ENCODE results near the gene SLC2A2.
"Not testable (repeated sequence)": the region's sequence is repeated elsewhere in the genome, so short reads cannot be mapped to it uniquely, and the experiment has no call there.

SLC2A2 gene

DNA sequence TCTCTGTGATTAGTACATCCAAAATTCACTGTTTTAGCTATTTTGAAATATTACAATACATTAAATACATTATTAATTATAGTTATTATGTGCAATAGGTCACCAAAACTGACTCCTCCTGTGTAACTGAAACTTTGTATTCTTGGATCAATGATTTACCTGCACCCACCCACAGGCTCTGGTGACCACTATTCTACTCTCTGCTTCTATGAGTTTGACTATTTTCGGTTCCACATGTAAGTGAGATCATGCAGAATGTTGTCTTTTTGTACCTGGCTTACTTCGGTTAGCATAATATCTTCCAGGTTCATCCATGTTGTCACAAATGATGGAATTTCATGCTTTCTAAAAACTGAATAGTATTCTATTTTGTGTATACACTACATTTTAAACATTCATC, 43.8 kb downstream of the SLC2A2 start:
- DNase-seq, result no peak

DNA sequence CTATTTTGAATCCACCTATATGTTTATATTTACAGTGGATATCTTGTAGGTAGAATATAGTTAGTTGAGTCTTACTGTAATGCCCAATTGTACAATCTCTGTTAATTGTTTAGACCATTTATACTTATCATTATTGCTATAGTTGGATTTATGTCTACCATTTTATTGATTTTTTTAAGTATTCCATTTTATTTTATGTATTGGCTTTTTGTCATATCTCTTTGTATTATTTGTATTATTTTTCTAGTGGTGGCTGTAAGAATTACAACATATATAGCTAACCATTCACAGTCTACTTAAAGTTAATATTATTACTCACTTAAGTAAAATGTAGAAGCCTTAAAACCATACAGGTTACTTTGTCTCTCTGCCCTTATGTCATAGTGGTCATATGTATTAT, 46.1 kb downstream of the SLC2A2 start:
- no peak for DNase-seq

DNA sequence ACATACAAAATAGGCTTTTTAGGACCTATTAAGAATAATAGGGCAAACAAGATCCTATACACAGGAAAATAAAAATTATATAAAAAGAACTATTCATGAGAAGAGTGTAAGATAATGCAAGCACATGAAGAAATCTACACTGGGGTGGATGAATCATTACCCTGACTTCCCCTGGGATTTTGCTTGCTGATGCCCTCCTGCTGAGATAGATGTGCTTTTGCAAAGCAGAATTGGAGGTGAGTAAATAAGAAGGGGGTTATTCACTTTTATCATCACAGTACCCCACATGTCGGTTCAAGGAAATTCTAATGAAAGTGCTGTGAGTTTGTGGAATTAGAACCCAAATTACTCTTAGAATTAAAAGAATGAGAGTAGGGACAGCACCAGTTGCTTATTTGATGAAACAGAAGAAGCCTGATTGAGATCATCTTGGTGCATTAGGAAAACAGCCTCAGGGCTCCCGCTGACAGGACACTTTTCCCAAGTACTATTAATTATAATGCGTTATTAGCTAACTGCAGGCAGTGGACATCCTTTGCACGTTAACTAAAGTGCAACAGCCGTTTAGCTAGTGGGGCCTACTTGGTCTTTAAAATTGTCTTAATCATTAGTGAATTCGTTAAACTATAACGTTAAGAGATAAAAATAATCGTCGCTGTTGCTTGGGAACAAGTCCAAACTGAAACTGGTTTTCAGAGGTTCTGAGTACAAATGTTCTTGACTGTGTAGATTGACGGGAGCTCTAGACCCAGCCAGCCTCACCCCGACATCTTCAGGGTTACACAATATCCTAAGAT, 48.4 kb downstream of the SLC2A2 start:
- DNase-seq, result no peak

DNA sequence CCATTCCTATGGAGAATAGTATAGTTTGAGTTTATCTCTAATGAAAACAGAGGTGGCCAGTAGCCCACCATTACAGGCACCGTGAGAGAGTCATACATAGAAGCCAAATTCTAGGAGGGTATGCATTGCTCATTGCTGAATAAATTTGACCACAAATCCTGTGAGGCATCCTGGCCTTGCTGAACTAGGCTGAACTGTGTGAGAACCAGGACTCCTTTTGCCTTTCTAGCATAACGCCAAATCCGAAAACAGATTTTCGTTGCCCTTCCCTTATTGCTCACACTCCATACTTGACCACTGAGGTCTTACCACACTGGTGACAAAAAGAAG, 50.4 kb downstream of the SLC2A2 start:
- no peak for DNase-seq

DNA sequence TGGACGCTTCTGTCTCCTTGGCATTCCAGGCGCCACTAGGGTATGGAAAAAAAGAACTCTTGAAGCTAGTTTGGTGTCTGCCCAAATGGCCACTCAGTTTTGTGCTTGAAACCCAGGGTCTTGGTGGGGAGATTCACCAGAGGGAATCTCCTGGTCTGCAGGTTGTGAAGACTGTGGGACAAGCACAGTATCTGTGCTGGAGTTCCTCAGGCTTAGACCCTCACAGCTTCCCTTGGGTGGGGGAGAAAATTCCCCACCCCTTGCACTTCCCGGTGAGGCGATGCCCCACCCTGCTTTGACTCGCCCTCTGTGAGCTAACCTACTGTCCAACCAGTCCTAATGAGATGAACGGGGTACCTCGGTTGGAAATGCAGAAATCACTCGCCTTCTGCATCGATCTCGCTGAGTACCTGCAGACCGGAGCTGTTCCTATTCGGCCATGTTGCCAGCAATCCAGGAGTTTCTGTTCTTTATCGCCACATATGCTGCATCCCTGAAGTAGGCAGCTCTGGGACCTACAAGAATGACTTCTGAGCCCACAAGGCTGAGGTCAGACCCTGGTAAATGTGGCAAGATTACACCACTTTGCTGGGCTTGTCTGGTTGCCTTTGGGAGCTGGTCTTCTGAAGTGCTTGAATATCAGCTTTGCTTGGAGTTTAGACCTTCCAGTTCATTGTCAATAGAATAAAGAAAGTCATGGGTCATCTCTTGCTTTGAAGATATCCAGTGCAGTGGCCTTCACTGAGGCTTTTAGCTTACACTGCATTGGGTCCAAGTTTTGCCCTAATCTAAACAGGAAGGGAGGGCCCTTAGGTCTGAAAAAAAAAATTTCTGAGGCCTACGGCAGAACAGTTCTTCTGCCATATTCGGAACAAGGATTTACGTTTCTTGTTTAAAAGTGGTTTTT, 51.0 kb downstream of the SLC2A2 start:
- no peak for DNase-seq

DNA sequence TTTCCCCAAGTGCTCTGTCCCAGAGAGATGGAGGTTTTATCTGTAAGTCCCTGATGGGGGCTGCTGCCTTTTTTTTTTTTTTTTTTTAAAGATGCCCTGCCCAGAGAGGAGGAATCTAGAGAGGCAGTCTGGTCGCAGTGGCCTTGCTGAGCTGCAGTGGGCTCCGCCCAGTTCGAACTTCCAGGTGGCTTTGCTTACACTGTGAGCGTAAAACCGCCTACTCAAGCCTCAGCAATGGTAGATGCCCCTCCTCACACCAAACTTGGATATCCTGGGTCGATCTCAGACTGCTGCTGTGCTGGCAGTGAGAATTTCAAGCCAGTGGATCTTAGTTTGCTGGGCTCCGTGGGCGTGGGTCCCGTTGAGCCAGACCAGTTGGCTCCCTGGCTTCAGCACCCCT, 51.6 kb downstream of the SLC2A2 start:
- DNase-seq, result no peak

DNA sequence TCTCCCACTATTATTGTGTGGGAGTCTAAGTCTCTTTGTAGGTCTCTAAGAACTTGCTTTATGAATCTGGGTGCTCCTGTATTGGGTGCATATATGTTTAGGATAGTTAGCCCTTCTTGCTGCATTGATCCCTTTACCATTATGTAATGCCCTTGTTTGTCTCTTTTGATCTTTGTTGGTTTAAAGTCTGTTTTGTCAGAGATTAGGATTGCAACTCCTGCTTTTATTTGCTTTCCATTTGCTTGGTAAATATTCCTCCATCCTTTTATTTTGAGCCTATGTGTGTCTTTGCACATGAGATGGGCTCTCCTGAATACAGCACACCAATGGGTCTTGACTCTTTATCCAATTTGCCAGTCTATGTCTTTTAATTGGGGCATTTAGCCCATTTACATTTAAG, 53.6 kb downstream of the SLC2A2 start:
- DNase-seq, result not testable (repeated sequence)

DNA sequence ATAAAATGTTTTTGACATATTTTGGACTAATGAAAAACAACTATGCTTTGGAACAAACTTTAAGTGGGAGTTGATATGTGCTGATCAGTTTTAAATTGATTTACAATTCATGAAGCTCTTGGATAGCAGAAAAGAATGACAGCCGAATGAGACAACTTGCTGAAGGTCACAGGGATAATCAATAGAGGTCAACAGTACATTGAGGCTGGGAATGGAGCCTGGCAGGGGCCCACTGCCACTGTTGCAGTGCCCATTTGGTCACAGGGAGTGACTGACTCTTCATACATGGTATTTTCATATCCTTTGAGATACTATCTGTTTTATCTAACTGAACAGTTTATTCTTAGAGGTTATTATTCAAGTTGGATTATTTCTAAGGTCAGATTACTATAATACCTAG, 59.4 kb downstream of the SLC2A2 start:
- no peak for DNase-seq

DNA sequence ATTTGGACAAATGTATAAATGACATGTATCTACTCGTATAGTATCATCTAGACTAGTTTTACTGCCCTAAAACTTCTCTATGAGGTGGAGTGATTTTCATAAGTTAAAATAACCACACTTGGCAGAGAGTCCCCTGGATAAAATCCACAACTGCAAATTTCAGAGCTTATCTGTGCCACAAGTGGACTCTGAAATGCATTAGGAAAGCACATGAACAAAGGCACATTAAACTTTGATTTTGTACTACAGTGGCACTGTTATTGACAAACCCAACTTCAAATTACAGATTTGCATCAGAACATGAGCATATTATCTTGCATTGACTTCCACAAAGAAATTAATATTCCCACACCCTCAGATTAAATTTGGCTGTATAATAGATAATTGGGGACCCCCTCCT, 60.0 kb downstream of the SLC2A2 start:
- no peak for DNase-seq

DNA sequence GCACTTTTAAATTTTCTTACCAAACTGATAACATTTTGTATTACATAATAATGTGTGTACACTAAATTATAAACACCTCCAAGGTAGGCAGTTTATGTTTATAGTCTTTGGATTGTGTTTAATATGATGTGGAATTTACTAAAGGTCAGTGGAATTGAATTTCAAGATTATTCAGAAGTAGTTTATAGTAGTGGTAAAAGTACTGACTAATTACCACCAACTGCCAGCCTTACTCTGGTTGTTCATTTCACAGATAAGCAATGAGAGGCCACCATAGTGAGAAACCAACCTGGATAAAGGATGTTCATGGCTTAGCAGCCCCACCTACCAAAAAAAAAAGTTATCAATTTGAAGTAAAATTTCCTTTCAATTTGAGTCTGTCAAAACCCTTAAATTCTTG, 64.1 kb downstream of the SLC2A2 start:
- DNase-seq, result no peak

DNA sequence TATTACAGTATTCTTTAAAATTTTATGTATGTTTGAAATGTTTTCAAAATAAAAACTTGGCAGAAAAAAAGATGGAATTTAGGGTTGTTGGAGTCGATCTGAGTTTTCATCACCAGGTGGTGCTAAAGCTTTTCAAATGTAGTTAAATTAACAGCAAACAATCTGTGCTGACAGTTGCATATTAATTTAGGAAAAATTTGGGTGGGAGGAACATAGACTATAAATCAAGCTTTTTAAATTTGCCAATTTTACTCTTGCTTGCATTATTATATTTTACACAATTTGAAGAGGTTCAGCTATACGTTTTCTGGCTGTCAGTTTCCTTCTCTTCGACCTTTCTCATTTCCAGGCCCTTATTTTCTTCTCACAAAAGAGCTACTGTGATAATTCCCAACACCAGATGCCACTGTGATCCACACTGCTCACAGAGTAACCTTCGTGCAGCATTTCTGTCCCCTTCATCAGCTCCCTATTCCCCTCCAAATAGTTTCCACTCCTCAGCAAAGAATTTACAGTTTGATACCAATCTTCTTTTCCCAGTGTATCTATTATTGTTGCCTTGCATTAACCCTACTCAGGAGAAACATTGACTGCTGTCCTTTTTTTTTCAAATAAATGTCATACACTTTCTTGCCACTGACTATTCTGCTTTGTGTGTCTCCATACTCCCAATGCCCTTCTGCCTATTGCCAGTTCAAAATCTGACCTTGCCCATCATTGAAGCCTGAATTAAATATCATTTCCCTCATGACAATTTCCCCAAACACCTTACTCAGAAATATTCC, 64.7 kb downstream of the SLC2A2 start:
- DNase-seq, result peak; percentile 49

DNA sequence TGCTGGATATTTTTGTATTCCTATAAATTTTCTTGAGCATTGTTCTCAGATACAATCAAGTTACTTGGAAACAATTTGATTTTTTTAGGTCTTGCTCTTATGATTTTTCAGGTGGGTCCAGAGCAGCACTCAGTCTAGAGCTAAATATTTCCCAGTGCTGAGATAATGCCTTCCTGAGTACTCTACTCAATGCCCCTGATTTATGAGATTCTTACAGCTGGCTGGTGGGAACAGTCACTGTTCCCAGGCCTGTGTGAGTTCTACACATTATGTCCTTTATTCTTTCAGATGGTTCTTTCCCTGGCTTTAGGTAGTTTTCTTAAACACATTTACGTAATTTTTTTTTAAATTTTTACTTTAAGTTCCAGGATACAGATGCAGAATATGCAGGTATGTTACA, 67.1 kb downstream of the SLC2A2 start:
- DNase-seq, result no peak

DNA sequence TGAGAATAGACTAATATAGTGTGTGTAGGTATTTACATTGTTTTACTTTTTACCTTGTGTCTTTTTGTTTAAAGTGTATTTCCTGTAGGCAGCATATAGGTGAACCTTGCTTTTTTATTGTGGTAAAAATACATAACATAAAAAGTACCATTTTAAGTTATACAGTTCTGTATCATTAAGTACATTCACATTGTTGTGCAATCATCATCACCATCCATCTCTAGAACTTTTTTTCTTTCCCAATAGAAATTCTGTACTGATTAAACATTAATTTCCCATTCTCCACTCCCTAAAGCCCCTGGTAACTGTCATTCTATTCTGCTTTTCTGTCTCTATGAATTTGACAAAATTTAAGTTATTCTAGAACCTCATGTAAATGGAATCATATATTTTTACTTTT, 69.9 kb downstream of the SLC2A2 start:
- DNase-seq, result no peak

DNA sequence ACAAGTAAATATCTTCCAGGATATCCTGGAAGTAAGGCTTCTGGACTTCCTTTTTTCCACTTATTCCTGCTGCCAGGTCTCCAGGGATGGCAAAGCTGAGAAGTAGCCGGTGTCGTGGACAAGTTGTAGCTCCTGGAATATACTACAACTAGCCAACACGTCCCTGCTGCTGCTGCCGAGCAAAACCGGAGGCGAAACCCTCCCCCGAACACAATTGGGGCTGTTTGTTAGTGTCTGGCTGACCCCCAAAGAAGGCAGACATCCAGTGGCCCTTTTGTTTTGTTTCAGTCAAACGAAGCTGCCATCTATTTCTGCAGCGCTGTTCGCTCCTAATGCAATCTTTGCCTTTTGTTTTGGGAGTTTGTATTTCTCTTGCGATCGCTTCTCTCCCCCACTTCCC, 72.8 kb downstream of the SLC2A2 start:
- DNase-seq, result no peak

DNA sequence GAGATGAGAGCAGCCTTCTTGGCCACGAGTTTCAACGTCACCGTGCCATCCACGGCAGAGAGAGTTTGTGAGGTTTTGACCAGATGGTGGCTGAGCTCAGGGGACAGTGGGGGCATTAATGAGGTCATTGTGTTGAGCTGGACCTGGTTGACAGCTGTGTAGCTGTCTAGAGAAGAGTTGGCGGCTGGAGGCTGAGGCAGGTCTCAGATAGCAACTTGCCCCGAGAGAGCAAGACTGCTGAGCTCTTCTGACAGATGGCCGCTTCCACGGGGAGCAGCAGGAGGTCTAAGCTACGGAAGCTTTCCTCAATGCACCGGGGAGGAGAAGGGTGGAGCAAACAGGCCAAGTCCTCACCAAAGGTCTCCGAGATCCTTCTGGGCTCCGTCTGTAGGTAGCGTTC, 73.3 kb downstream of the SLC2A2 start:
- no peak for DNase-seq

DNA sequence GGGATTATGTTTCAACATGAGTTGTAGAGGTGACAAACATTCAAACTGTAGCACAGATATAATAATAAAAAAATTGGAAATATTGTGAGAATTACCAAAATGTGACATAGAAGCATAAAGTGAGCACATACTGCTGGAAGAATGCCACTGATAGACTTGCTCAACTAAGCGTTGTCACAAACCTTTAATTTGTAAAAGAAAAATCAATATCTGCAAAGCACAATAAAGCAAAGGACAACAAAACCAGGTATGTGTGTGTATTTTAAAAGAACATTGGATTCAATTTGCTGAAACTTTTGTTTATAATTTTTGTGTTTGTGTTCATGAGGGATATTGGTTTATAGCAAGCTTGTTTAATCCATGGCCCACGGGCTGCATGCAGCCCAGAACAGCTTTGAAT, 77.3 kb downstream of the SLC2A2 start:
- no peak for DNase-seq

DNA sequence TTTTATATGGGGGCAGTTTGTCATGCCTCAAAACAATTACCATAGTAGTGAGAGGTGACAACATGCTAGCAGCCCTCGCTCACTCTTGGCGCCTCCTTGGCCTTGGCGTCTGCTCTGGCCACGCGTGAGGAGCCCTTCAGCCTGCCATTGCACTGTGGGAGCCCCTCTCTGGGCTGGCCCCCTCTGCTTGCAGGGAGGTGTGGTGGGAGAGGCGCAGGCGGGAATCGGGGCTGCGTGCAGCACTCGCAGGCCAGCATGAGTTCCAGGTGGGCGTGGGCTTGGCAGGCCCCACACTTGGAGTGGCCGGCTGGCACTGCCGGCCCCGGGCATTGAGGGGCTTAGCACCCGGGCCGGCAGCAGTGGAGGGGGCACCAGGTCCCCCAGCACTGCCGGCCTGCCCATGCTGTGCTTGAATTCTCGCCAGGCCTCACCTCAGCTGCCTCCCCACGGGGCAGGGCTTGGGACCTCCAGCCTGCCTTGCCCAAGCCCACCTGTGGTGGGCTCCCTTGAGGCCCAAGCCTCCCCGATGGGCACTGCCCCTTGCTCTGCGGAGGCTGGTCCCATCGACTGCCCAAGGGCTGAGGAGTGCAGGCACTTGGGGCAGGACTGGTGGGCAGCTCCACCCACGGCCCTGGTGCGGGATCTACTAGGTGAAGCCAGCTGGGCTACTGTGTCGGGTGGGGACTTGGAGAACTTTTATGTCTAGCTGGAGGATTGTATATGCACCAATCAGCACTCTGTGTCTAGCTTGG, 79.3 kb downstream of the SLC2A2 start:
- DNase-seq, result no peak
